IMR-90 (cell line): ENCODE measurements around the gene RYR1. TPM values are rescaled to one million over a fixed set of nuclear protein-coding genes. Genes with fewer than 3 reads are reported as not detected.

Source experiments
- ATAC-seq: fragments of 200-7000 bp; cut with Tn5 transposase; 2 replicates; pipeline ENCODE4 v1.9.1; 2020; ENCODE audit warnings: low read depth, mild to moderate bottlenecking, moderate library complexity
- BruUV-seq: library from RNA; stranded (reverse); fragments of 400-500 nt; replicated peaks from 2 replicates; lab custom pipeline; 2021; lab: Mats Ljungman, UMichigan
- CTCF ChIA-PET: fragments of 300-600 bp; formaldehyde crosslinking; extraction: SDS; loops from one replicate; lab custom pipeline; 2021; ENCODE audit warnings: antibody characterized with exemption; lab: Yijun Ruan, JAX
- POLR2A ChIA-PET: fragments of 300-600 bp; sonication (Branson Sonifier 250); formaldehyde crosslinking; loops from one replicate; lab custom pipeline; 2022; ENCODE audit warnings: antibody characterized with exemption; ENCODE audit not compliant: unreplicated experiment; lab: Charles Lee
- DNase-seq: peaks from one replicate; pipeline ENCODE4 v3.0.0; 2013
- H2AFZ ChIP-seq: replicated peaks from 2 replicates; pipeline ENCODE3; 2013; ENCODE audit warnings: low read length, mild to moderate bottlenecking; ENCODE audit not compliant: poor library complexity
- H2AK5ac ChIP-seq: 2 replicates; pipeline ENCODE4 v1.6.1; 2013; ENCODE audit warnings: low read depth, low read length, inconsistent platforms
- H2AK9ac ChIP-seq: replicated peaks from 2 replicates; pipeline ENCODE3; 2013; ENCODE audit warnings: mild to moderate bottlenecking, low read depth, low read length, moderate library complexity; ENCODE audit not compliant: poor library complexity
- H2BK120ac ChIP-seq: 2 replicates; pipeline ENCODE4 v1.6.1; 2013; ENCODE audit warnings: low read depth, low read length, inconsistent platforms
- H2BK15ac ChIP-seq: 3 replicates; pipeline ENCODE4 v1.6.1; 2013; ENCODE audit warnings: low read depth, low read length, inconsistent platforms
- H2BK20ac ChIP-seq: 2 replicates; pipeline ENCODE4 v1.6.1; 2013; ENCODE audit warnings: low read depth, mild to moderate bottlenecking, inconsistent platforms, low read length, moderate library complexity
- H2BK5ac ChIP-seq: 2 replicates; pipeline ENCODE4 v1.6.1; 2013; ENCODE audit warnings: mild to moderate bottlenecking, low read depth, low read length, inconsistent platforms; ENCODE audit not compliant: poor library complexity, severe bottlenecking
- H3K14ac ChIP-seq: replicated peaks from 2 replicates; pipeline ENCODE4 v1.6.1; 2013; ENCODE audit warnings: low read depth, low read length, inconsistent platforms
- H3K18ac ChIP-seq: 2 replicates; pipeline ENCODE4 v1.6.1; 2013; ENCODE audit warnings: low read depth, low read length, control low read depth
- H3K23ac ChIP-seq: 2 replicates; pipeline ENCODE4 v1.6.1; 2013; ENCODE audit warnings: low read depth, low read length, inconsistent platforms
- H3K27ac ChIP-seq: 2 replicates; pipeline ENCODE4 v1.5.1; 2013; ENCODE audit warnings: mild to moderate bottlenecking, control low read depth, low read length; ENCODE audit not compliant: insufficient read depth
- H3K27me3 ChIP-seq: 2 replicates; pipeline ENCODE4 v1.6.1; 2013; ENCODE audit warnings: low read length; ENCODE audit not compliant: control insufficient read depth, insufficient read depth
- H3K36me3 ChIP-seq: 2 replicates; pipeline ENCODE4 v1.6.1; 2013; ENCODE audit warnings: low read length, mixed read lengths; ENCODE audit not compliant: control insufficient read depth, insufficient read depth
- H3K4ac ChIP-seq: 2 replicates; pipeline ENCODE4 v1.6.1; 2013; ENCODE audit warnings: low read depth, low read length, inconsistent platforms
- H3K4me1 ChIP-seq: 2 replicates; pipeline ENCODE4 v1.6.1; 2013; ENCODE audit warnings: low read length, mixed read lengths; ENCODE audit not compliant: control insufficient read depth, insufficient read depth
- H3K4me2 ChIP-seq: 2 replicates; pipeline ENCODE4 v1.6.1; 2013; ENCODE audit warnings: low read depth, mild to moderate bottlenecking, control low read depth, low read length, moderate library complexity
- H3K4me3 ChIP-seq: 2 replicates; pipeline ENCODE4 v1.5.1; 2013; ENCODE audit warnings: low read depth, mild to moderate bottlenecking, control low read depth, low read length, moderate library complexity; ENCODE audit not compliant: insufficient read depth
- H3K56ac ChIP-seq: 2 replicates; pipeline ENCODE4 v1.6.1; 2013; ENCODE audit warnings: low read length, inconsistent platforms; ENCODE audit not compliant: insufficient read depth; ENCODE audit errors: extremely low read depth
- H3K79me1 ChIP-seq, 2 experiments: 2 replicates each; pipeline ENCODE4 v1.6.1; 2013; ENCODE audit warnings: low read length in 2 of 2, inconsistent platforms in 1 of 2, low read depth in 1 of 2
- H3K9ac ChIP-seq: 2 replicates; pipeline ENCODE4 v1.6.1; 2013; ENCODE audit warnings: low read depth, low read length, control low read depth
- H3K9me1 ChIP-seq: 2 replicates; pipeline ENCODE4 v1.6.1; 2013; ENCODE audit warnings: low read length, inconsistent platforms; ENCODE audit not compliant: insufficient read depth
- H3K9me3 ChIP-seq: 2 replicates; pipeline ENCODE4 v1.6.1; 2013; ENCODE audit warnings: low read length; ENCODE audit not compliant: control insufficient read depth, insufficient read depth
- H4K20me1 ChIP-seq: 2 replicates; pipeline ENCODE4 v1.6.1; 2013; ENCODE audit warnings: low read length, inconsistent platforms; ENCODE audit not compliant: insufficient read depth
- H4K5ac ChIP-seq: 2 replicates; pipeline ENCODE4 v1.6.1; 2013; ENCODE audit warnings: mild to moderate bottlenecking, low read depth, low read length, control low read depth
- H4K8ac ChIP-seq, 2 experiments: 2 replicates each; pipeline ENCODE4 v1.6.1; 2013; ENCODE audit warnings: low read depth in 2 of 2, low read length in 2 of 2, control low read depth in 1 of 2, inconsistent platforms in 1 of 2
- H4K91ac ChIP-seq: 2 replicates; pipeline ENCODE4 v1.6.1; 2013; ENCODE audit warnings: low read depth, low read length, inconsistent platforms; ENCODE audit not compliant: insufficient read depth
- FOS ChIP-seq: fragments of 150-350 bp; IDR thresholded peaks from 2 replicates; pipeline ENCODE4 v1.6.1; 2016; ENCODE audit warnings: low read depth, low read length
- NFE2L2 ChIP-seq: fragments of 150-350 bp; IDR thresholded peaks from 2 replicates; pipeline ENCODE4 v1.6.1; 2016; ENCODE audit warnings: low read depth, mild to moderate bottlenecking, low read length
- RCOR1 ChIP-seq: IDR thresholded peaks from 2 replicates; pipeline ENCODE4 v1.6.1; 2012; ENCODE audit warnings: mild to moderate bottlenecking, low read length, improper control_type of control experiment; ENCODE audit not compliant: insufficient replicate concordance
- RFX5 ChIP-seq: IDR thresholded peaks from 2 replicates; pipeline ENCODE4 v1.8.0; 2012; ENCODE audit warnings: low read depth, mild to moderate bottlenecking, low read length, moderate library complexity
- WGBS, 2 experiments: methylation state at CpG; one replicate each; pipeline versions ENCODE4 v1.1.5 to v1.1.7; 2013; ENCODE audit warnings: missing lambda C conversion rate in 2 of 2; ENCODE audit not compliant: insufficient read length in 1 of 2; ENCODE audit errors: extremely low coverage in 2 of 2; 5-methylcytosine and 5-hydroxymethylcytosine counted together
- dilution Hi-C: fragments of 300-500 bp; cut with HindIII; formaldehyde crosslinking; loops from one replicate; pipeline ENCODE4 v1.14.3; 2018; ENCODE audit warnings: low sequenced_read_pairs; ENCODE audit not compliant: unreplicated experiment
- in situ Hi-C: fragments of 300-500 bp; cut with MboI; formaldehyde crosslinking; loops from 3 replicates; pipeline ENCODE4 v1.14.3; 2019; ENCODE audit warnings: low sequenced_read_pairs, inconsistent platforms, mixed read lengths
- intact Hi-C: fragments of 100-400 bp; cut with micrococcal nuclease; formaldehyde crosslinking; loops from 2 replicates; pipeline ENCODE4 v1.10.0; 2022
- polyA plus RNA-seq, 3 experiments: library from polyadenylated mRNA; depleted of rRNA; stranded (reverse); fragments of >200 nt; gene quantifications; 2 replicates each; pipeline ENCODE4 v1.2.3, GENCODE V29; 2012; ENCODE audit warnings: low replicate concordance in 1 of 3
- total RNA-seq: library from RNA; depleted of rRNA; stranded (reverse); fragments of >200 nt; gene quantifications from 2 replicates; pipeline ENCODE4 v1.2.3, GENCODE V29; 2012

The RYR1 gene
- total and polyA plus RNA-seq, 2 of the 4 experiments (the other 2 are of a cell fraction), result not detected

- POLR2A ChIA-PET, result no interaction called here
Measured at GRCh38 chr19:38443458-38443999, 10.0 kb downstream of the RYR1 start.

More at GRCh38 chr19:38443458-38443999, 10.0 kb downstream of the RYR1 start:
- Histone ChIP-seq H2BK120ac (no peak overlapping the region), H2BK20ac (no peak overlapping the region), H4K20me1 (no peaks in the 10 kb centered on the region), H3K9me1 (no peaks in the 10 kb centered on the region), H3K9me3 (no peaks in the 10 kb centered on the region), H2AK5ac (no peak overlapping the region), H4K8ac (no peak overlapping the region), H3K27me3 (peaks cover 7% of the 10 kb centered on the region; the same call in 1 of the 2 replicates), H3K27ac (no peak overlapping the region), H3K79me1 (no peaks in the 10 kb centered on the region), H3K4ac (no peak overlapping the region), H2AK9ac (no peak overlapping the region), H3K4me3 (no peak overlapping the region), H4K5ac (no peak overlapping the region), H3K56ac (no peak overlapping the region), H2AFZ (no peak overlapping the region), H3K36me3 (no peaks in the 10 kb centered on the region), H3K14ac (no peak overlapping the region), H4K91ac (no peak overlapping the region), H3K4me1 (no peaks in the 10 kb centered on the region), H3K9ac (no peak overlapping the region), H2BK15ac (no peak overlapping the region), H3K4me2 (no peak overlapping the region), H2BK5ac (no peak overlapping the region), H3K18ac (no peak overlapping the region), H3K23ac (no peak overlapping the region)
- TF ChIP-seq NFE2L2 (no peak), FOS (no peak), RFX5 (no peak), RCOR1 (no peak)
- dilution Hi-C loops, result no loop called here
- DNase-seq (no peak), ATAC-seq (no peak)
- CTCF ChIA-PET, result no interaction called here
- 60% methylated on average over 3 of the region's 15 CpGs; no CpG with 5 or more reads in 1 of the 2 experiments for WGBS, 2 experiments
- in situ Hi-C loops, result no loop called here
- intact Hi-C loops, result no loop called here
- BruUV-seq, result no TSS peak
